Hair follicle dermal papilla cell (primary cell): Measurements from ENCODE around the gene ACAD8. TPM values are rescaled to one million over a fixed set of nuclear protein-coding genes. Genes with fewer than 3 reads are reported as not detected.

ENCODE experiments used
- total RNA-seq: library from RNA; depleted of rRNA; stranded (reverse); fragments of >200 nt; gene quantifications from 2 replicates; pipeline ENCODE4 v1.2.3, GENCODE V29; 2012

Gene ACAD8
- 13.2 and 14.3 TPM in 2 replicates for total RNA-seq

GRCh38 chr11:134253188-134253993 lies at the start of gene ACAD8, which contains the start of gene THYN1:
TSS of gene ACAD8 (plus strand) at chr11:134253568. CDS start at chr11:134253601, 33 bp downstream.
TSS of gene THYN1 (minus strand) at chr11:134253352. CDS start at chr11:134252882, 470 bp downstream.

GRCh38 chr11:134223836-134224709 lies 29.3 kb upstream of the ACAD8 start, which contains the start of the genes NCAPD3 and VPS26B:
TSS of gene NCAPD3 (minus strand) at chr11:134223967. CDS start at chr11:134223926, 41 bp downstream.
TSS of gene VPS26B (plus strand) at chr11:134224671. CDS start at chr11:134225123, 452 bp downstream.

GRCh38 chr11:134275534-134276395 lies 22.4 kb downstream of the ACAD8 start, which contains the start of gene GLB1L3:
TSS of gene GLB1L3 (plus strand) at chr11:134276379. CDS start at chr11:134276741, 362 bp downstream.

Other genes starting within 250 kb of the ACAD8 start
- 59.6 and 78.4 TPM in 2 replicates for gene JAM3, start 184.5 kb upstream of the ACAD8 start, total RNA-seq
- gene NCAPD3, start 29.6 kb upstream of the ACAD8 start, total RNA-seq, result 8.9 and 14.4 TPM in 2 replicates
- gene VPS26B, start 28.9 kb upstream of the ACAD8 start, total RNA-seq, result 53.1 and 53.9 TPM in 2 replicates
- gene THYN1, start 216 bp upstream of the ACAD8 start, total RNA-seq, result 24.0 and 26.5 TPM in 2 replicates
- gene GLB1L3, start 22.8 kb downstream of the ACAD8 start, total RNA-seq, result 0.49 and 0.81 TPM in 2 replicates
- 0.73 and 2.4 TPM in 2 replicates for gene GLB1L2, start 78.4 kb downstream of the ACAD8 start, total RNA-seq
- gene B3GAT1, start 158.7 kb downstream of the ACAD8 start, total RNA-seq, result not detected in 2 replicates